ENCODE data around the gene PIM1.
A peak's percentile ranks its signal among the peaks of the same experiment; 100 is the strongest.

DNA sequence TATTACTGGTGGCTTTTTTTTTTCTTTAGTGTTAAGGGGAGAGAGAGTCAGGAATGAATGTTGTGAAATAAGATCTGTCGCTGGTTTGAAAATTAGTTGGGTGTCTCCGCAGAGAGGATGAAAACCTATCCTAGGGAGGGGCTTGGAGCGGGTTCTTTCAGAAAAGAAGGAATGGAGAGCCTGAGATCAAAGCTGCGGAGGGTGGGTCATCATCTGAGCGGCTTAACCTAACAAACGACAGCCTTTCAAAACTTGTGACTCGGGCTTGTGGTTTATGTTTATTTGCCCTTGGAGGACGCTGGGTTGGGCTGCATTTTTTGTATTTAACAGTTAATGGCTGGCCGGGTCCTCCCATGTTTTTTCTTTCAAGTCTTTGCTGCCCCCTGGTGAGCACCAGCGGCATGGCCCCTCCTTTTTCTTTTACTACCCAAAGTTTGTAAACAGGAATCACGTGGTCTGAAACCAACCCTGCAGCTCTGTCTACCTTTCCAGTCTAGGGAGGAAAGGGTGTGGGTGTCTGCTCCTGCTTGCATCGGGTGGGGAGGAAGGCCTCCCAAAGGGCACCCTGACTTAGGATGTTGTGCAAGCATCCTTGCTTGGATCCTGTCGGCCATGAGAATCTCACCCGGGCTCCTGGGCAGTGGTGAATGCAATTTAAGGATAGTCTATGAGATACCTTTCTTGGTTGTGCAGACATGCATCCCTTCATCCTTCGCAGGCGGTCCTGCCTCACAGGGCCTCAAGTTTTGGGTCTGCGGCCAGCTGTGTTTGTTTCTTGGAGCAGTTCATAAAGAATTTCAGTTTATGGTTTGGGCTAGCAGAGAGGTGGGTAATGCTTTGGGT, 2.2 kb downstream of the PIM1 start:
- no peak for TF ChIP-seq EP300 (conservative IDR thresholded peaks at IDR 0.05; ENCODE audit: poor library complexity, severe bottlenecking)
- TF ChIP-seq, protein P1, sequence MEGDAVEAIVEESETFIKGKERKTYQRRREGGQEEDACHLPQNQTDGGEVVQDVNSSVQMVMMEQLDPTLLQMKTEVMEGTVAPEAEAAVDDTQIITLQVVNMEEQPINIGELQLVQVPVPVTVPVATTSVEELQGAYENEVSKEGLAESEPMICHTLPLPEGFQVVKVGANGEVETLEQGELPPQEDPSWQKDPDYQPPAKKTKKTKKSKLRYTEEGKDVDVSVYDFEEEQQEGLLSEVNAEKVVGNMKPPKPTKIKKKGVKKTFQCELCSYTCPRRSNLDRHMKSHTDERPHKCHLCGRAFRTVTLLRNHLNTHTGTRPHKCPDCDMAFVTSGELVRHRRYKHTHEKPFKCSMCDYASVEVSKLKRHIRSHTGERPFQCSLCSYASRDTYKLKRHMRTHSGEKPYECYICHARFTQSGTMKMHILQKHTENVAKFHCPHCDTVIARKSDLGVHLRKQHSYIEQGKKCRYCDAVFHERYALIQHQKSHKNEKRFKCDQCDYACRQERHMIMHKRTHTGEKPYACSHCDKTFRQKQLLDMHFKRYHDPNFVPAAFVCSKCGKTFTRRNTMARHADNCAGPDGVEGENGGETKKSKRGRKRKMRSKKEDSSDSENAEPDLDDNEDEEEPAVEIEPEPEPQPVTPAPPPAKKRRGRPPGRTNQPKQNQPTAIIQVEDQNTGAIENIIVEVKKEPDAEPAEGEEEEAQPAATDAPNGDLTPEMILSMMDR (IDR thresholded peaks at IDR 0.05; ENCODE audit: poor library complexity, severe bottlenecking) = peak; percentile 97
